NCI-H2171 (cell line): Measurements from ENCODE around the gene HOXA6.

Experiments
- DNase-seq: peaks from one replicate; lab custom pipeline; 2025; lab: John Stamatoyannopoulos, UW

Gene HOXA6

GRCh38 chr7:27121684-27122076 lies 25.9 kb downstream of the HOXA6 start:
- DNase-seq, result no peak

DNA sequence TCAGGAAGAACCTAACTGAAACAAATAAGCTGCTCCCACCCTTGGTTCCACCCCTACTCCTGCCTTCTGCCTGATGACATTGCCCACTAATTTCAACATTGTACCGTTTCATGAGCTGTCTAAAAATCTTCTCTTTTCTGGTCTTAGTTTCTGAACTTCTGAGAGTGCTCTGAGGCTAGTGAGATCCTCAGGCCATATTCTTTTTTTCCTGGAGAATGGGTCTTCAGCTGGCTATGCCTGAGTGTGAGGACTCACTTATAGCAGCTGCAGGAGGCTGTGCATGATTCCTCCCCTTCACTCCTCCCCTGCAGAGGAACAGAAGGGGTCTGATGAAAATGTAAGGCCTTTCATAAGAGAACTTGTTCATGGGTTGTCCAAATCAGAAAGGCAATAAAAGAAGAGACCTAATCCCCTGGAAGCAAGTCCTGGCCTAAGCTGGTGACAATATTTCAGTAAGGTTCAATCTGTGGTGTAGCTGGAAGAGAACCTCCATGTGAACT lies 28.1 kb downstream of the HOXA6 start:
- no peak for DNase-seq

DNA sequence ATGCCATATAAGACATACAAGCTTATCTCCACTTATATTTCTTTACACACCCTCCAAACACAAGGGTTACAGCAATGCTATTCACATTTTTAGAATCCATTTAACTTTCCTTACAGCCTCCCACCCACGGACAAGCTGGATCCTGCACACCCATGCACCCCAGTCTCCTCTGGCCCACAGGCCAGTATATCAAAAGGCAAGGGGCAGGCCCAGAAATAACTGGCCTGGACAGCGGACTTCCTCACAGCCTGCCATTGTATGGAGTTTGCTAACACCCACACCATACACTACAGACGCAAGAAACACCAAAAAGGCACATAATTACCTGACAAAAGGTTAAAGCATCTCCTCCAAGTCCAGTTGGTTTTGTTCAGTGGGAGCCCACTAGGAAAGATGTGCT lies 29.0 kb downstream of the HOXA6 start:
- DNase-seq, result no peak

- DNase-seq, result no peak
Measured at GRCh38 chr7:27117887-27118491, 29.6 kb downstream of the HOXA6 start.

DNA sequence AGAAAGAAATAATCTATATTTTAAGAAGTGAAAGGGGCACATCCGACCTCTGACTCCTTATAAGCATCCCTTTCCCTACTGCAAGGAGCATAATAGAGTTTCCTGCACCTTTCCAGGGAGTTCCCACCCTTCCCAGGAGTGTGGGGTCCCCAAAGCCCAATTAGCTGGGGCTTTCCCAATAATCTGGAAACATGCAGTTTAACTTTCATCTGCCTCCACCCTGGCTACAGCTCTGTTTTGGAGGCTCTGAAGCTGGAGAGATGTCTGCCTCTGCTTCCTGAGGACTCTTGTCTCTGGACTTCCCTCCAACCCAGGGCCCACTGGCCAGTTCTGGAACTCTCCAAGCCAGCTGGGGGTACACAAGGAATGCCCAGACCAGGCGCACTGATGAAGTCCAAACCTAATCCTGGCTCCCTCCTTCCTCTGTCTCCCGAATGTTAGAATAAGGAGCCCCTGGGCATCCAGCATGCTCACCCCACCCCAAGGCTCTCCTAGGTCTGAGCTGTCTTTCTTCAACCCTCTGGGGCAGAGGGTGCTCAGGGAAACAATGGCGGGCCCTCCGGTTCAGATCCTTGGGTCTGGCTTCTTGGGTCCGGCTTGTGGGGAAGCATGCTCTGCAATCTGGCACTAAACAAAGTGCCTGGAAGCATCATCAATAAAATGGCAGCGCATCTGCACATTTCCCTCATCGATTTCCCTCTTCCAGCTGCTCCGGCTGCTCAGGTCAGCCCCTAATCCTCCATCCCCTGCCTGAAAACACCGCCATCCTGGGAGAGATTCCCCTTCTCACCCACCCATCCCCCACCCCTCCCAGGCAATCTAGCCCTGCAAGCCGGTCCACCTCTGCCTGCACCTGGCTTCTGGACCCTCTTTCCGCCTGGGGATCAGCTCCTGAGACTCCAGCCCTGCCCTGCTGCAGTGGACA lies 30.4 kb downstream of the HOXA6 start:
- DNase-seq, result no peak

DNA sequence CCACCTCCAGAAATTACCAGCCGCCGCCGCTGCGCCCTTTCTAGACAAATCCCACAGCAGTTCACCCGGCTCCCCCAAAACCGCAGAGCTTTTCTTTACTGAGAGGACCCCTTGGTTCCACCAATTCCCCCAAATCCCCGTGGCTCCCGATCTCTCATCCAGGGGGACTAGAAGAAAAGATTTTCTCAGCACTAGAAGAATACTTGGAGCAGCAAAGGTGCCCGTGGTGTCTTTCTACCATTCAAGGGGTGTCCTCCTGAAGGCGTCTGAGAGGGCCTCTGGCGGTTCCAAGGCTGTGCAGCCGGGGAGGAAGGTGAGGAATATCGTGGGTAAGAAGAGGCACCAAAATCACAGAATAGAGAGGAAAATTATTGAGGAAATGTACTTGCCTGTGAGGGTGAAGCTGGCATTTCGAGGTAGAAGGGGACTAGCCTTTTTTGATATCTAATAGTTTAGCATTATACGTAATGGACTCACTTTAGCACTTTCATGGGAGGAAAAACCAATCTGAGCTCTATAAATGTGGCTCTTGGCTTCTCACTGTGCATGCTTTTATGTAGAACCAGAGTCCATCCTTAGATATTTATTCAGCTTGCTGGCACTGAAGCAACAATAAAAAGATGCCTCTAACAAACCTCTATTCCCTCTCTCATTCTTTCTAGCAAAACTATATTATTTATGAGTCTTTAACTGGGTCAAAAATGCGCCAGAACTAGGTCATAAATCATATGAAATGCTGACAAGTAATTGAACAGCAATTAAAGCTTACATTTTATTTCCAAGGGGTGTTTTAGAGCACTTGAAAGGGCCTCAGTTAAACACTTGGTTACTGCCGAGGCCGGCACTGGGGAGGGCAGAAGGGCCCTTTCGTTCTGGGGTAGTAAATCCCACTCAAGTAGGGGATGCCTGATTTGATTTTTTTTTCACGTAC lies 31.3 kb downstream of the HOXA6 start:
- DNase-seq, result no peak

GRCh38 chr7:27115221-27116026 lies 32.1 kb downstream of the HOXA6 start:
- DNase-seq, result no peak

DNA sequence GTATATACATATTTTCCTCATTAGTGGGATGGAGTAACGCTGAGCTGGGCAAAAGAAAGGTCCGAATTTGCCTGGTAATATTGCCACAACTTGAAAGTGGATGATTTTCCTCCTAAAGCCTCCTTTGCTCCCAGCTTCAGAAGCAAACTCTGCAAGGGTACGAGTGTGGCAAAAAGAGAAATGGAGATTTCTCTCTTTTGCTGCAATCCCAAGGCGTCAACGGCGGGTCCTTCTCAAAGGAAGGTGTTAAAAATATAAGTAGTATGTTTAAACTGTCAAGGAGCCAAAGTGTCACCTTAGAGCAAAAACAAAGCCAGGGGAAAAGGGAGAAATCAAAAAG lies 32.7 kb downstream of the HOXA6 start:
- no peak for DNase-seq

GRCh38 chr7:27113991-27114769 lies 33.4 kb downstream of the HOXA6 start:
- no peak for DNase-seq

DNA sequence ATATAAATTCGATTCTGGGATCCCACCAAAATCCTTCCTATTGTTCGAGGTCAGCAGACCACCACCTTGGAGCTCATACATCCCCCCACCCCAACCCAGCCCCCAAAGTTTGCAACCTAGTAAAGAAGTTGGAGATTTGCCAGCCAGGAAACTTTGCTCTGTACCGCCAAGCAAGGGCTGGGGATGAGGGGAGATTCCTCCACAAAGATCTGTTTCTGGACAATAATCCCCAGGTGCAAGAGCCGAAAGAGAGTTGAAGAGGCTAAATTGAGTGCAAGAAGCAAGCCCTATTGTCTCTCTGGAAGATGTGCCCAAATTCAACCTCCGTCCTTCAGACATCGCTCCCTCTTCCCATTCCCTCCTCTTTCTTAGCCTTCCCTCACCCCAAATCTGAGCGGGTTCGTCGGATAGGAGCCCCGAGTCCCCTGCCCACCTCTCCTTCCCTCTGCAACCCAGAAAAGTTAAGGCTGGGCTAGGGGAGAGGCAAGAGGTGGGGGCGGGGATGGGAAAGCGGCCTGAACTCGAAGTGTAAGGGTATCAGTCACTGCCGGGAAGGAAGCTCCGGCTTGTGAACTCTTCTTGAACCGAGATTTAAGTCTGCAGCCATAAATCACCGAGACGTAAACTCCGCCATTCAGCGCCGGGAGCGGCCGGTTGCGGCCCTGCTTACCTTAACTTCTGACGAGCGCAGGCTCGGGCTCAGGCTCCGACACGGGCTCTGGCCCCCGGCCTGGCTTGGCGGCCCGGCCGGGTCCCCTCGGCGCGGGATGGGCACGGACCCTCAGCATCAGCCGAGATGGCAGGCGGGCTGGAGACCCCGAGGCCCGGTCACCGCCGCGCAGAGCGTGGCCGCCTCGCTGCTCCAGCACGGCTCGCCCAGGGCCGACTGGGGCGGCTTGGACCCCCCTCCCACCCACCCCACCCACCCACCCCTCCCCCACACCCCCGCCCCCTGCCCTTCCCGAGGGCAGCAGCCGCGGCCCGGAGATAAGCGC lies 34.3 kb downstream of the HOXA6 start:
- DNase-seq, result no peak

- no peak for DNase-seq
Measured at GRCh38 chr7:27112361-27112760, 35.2 kb downstream of the HOXA6 start.

DNA sequence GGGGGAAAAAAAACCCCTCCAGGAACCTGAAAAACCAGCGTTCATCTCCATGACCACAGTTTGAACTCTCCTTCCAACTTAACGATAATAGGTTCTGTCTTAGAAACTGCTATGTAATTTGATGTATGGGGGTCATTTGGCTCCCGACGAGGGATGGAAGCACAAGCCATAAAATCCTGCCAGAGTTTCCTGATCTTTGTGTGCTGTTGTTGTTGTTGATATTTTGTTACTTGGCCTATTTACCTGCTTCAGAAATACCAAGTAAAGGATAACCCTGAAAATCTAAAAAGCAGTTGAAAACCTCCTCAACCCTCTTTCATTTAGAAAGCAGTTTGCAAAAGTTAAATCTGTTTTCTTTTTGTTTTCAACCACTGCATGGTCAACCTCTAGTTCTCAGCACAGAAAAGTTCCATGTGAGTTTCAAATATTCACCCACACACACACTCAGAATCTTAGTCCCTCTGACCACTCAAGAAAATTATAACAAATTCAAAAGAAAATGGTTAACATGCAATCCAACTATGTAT lies 35.8 kb downstream of the HOXA6 start:
- DNase-seq, result no peak

GRCh38 chr7:27111042-27111750 lies 36.4 kb downstream of the HOXA6 start:
- DNase-seq, result no peak

DNA sequence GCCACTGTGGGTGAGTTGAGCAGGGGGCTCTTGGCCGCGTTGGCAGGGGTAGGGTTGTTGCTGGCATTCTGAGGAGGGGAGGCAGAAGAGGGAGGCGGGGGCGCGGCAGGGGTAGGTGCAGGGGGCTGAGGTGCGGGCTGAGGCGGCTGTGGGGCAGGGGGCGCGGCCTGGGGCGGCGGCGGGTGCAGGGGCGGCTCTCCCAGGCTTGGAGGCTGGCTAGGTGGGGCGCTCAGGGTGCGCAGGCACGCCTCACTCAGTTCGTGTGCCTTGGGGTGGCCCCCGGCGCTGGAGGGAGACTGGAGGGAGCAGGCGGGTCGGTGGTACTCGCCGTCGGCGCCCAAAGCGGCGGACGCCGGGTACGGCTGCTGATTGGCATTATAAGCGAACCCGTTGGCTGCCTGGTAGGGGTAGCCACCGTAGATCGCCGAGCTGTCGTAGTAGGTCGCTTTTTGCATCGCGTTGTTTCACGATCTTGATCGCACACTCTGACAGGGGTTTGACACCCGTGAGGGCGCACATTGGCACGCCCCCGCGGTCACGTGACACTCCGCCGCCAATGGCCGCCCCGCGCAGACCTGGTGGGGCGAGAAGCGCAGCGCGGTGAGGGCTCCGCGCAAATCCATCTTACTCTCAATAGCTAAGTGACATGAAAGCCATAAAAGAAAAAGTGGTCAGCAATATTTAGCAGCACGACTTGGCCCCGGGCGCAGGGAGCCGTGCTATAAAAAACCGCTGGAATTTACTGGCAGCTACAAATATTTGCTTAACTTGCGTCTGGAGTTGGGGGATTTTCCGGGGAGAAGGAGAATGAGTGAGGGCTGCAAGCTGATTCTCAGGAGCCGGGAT lies 37.2 kb downstream of the HOXA6 start:
- DNase-seq, result no peak

- no peak for DNase-seq
Measured at GRCh38 chr7:27109466-27110185, 37.9 kb downstream of the HOXA6 start.

DNA sequence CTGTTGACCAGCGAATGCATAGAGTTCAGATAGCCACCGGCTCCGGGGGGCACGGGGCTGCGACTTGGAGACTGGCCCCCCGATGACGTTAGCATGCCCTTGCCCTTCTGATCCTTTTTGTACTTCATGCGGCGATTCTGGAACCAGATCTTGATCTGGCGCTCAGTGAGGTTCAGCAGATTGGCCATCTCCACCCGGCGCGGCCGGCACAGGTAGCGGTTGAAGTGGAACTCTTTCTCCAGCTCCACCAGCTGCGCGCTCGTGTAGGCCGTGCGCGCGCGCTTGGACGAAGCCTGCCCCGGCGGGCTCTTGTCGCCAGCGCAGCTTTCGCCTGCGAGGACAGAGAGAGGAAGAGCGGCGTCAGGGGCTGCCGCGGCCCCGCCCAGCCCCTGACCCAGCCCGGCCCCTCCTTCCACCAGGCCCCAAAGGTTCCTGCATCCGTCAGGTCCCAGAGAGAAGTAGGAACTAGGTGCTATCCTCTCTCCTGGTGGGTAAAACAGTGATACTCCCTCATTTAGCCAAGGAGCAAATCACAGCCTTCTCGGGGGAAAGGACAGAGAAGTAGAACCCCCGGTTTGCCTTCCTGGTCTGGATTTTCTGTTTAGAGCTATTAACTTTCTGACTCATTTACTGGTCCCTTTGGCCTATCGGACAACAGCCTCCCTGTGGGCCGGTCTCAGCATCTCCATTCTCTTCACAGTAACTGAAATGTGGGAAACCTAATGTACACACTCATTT lies 39.0 kb downstream of the HOXA6 start:
- DNase-seq, result no peak
